D721Med (cell line): ENCODE results near the gene PRKN.

Experiments
- DNase-seq: peaks from one replicate; pipeline ENCODE4 v3.0.0; 2011; ENCODE audit warnings: low spot score; ENCODE audit not compliant: insufficient read length
- FAIRE-seq: peaks from 2 replicates; lab custom pipeline; 2011; peaks lifted over from hg19 to GRCh38; lab: Jason Lieb, UNC
- TF ChIP-seq, protein P1 (sequence below): IDR thresholded peaks from 2 replicates; pipeline ENCODE4 v1.5.1; 2012; ENCODE audit warnings: mild to moderate bottlenecking, control low read depth; ENCODE audit not compliant: insufficient read depth; ENCODE audit errors: missing control alignments

The PRKN gene

DNA sequence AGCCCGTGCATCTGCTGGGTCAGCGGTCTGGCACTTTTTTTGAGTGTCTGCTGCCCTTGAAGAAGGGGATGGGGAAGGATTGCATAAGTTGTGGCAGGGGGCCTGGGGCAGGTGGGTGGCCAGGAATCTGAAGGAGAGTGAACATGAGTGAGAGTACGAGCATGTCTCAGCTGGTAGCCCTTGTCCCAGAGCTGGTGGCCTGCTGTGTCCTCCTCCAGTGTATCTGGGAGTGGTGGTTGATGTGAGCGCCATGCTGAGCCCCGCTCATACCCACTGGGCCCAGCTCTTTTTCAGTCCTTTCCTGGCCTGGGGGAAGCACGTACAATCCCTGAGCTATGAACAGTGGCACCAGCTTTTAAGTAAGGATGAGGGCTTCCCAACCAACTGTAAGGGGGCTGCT is 1317.5 kb downstream of the PRKN start:
- TF ChIP-seq, protein P1, sequence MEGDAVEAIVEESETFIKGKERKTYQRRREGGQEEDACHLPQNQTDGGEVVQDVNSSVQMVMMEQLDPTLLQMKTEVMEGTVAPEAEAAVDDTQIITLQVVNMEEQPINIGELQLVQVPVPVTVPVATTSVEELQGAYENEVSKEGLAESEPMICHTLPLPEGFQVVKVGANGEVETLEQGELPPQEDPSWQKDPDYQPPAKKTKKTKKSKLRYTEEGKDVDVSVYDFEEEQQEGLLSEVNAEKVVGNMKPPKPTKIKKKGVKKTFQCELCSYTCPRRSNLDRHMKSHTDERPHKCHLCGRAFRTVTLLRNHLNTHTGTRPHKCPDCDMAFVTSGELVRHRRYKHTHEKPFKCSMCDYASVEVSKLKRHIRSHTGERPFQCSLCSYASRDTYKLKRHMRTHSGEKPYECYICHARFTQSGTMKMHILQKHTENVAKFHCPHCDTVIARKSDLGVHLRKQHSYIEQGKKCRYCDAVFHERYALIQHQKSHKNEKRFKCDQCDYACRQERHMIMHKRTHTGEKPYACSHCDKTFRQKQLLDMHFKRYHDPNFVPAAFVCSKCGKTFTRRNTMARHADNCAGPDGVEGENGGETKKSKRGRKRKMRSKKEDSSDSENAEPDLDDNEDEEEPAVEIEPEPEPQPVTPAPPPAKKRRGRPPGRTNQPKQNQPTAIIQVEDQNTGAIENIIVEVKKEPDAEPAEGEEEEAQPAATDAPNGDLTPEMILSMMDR: no peak
- FAIRE-seq: no peak
- DNase-seq: no peak

DNA sequence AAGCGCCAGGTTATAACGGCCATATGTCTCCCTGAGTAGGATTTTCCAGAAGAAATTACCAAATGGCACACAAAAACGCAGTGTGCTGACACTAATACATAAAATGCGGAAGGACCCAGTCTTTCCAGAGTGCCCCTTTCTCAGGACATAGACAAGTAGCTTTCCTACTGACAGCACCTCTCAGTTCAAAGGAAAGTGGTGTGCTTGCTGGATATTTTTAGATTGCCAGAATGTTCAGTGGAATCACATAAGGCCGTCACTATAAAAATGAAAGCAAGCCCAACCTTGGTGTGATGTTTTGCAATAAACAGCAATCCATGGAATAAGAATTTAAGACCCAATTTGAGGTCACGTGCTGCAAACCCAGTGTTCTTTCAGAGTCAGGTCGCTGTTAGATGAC is 1318.2 kb downstream of the PRKN start:
- FAIRE-seq: no peak
- DNase-seq: no peak
- TF ChIP-seq, protein P1: no peak

DNA sequence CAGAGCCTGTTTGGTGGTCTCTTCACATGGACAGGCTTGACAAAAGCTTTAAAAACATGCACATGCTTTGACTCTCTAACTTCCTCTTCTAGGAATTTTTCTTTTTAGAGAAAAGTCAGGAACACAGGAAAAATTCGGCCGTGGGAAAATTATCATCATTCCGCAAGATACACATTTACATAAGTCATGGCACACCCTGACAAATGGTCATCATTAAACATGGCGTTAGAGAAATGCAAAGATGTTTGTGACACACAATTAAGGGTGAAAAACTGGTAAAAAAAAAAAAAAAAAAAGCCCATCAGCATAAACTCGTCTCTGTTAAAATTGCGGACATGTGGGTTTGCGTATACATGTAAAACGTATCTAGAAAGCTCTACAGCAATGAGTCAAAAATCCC is 1319.5 kb downstream of the PRKN start:
- DNase-seq: no peak
- FAIRE-seq: no peak
- TF ChIP-seq, protein P1: no peak

DNA sequence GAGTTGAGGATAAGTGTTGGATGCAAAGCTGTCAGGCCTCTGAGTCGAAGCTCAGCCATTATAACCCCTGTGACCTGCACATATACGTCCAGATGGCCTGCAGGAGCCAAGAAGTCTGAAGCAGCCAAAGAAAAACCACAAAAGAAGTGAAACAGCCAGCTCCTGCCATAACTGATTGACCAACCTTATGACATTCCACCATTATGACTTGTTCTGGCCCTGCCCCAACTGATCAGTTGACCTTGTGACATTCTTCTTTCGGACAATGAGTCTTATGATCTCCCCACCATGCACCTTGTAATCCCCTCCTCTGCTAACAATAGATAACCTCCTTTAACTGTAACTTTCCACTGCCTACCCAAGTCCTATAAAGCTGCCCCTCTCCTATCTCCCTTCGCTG is 1320.0 kb downstream of the PRKN start:
- DNase-seq (no peak), FAIRE-seq (no peak)
- TF ChIP-seq, protein P1: no peak

DNA sequence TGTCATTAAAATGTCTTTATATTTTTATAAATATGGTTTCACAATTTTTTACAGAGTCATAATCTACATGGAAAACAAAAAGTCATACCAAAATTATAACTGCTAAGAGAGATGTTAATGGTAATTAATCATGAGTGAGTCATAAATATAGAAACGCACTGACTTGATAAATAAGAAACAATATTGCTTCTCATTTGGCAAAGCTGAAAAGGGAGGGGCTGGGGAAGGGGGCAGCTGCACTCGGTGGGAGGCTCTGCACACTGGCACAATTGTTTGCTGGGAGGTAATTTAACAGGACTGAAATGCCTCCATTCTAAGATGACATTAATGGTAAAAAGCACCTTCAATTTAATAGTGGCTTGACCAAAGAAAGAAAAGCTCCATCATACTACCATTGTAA is 1320.5 kb downstream of the PRKN start:
- TF ChIP-seq, protein P1: no peak
- DNase-seq: no peak
- no peak for FAIRE-seq

DNA sequence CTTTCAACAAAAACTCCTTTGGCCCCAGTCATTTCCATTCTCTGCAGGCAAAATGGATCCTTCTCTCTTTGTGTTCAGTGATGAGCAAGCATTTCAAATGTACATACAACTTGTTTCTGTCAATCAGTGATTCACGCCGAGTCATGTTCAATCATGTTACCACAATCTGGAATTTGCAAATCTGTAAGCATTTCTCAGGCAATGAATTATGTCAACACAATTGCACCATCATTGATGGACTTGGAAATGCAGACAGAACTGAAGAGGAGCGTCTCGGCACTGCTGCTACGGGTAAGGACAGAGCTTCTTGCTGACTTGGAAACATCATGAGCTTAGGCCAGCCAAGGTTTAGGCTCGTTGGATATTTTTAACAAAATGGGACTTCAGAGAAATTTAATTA is 1320.9 kb downstream of the PRKN start:
- no peak for DNase-seq
- TF ChIP-seq, protein P1: no peak
- no peak for FAIRE-seq

DNA sequence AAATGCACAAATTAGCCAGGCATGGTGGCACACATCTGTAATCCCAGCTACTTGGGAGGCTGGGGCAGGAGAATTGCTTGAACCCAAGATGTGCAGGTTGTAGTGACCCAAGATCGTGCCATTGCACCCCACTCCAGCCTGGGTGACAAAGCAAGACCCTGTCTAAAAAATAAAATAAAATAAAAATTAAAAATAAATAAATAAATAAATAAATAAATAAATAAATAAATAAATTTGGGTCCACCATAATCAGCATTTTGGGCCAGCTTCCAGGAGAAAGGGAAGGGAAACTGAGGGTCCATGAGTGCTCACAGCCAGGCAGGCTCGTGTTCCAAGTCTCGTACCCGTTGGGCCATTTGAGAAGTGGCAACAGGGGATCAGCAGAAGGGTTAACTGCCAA is 1322.1 kb downstream of the PRKN start:
- DNase-seq (no peak), FAIRE-seq (no peak)
- TF ChIP-seq, protein P1: no peak
